Liver (tissue), 3 donors: ENCODE results near the gene CST7.

Experiments
- EGR1 ChIP-seq, 2 donors: IDR thresholded peaks; 2 replicates each; pipeline ENCODE4 v1.6.1; 2016 to 2018; ENCODE audit warnings: antibody characterized with exemption in 2 of 2, low read depth in 2 of 2
- GABPA ChIP-seq, 2 donors: IDR thresholded peaks in 1 of 2; conservative IDR thresholded peaks in 1 of 2; 2 replicates each; pipeline ENCODE4 v1.6.1; 2016; ENCODE audit warnings: antibody characterized with exemption in 2 of 2, mild to moderate bottlenecking in 1 of 2, moderate library complexity in 1 of 2
- JUND ChIP-seq, 2 donors: IDR thresholded peaks; 2 replicates each; pipeline ENCODE4 v1.6.1; 2016; ENCODE audit warnings: antibody characterized with exemption in 2 of 2
- RAD21 ChIP-seq, 2 donors: IDR thresholded peaks; 2 replicates each; pipeline ENCODE4 v1.6.1; 2016; ENCODE audit warnings: antibody characterized with exemption in 2 of 2, mild to moderate bottlenecking in 2 of 2
- SP1 ChIP-seq: IDR thresholded peaks from 2 replicates; pipeline ENCODE4 v1.6.1; 2018; ENCODE audit warnings: antibody characterized with exemption, mild to moderate bottlenecking
- TAF1 ChIP-seq: conservative IDR thresholded peaks from 2 replicates; pipeline ENCODE4 v1.6.1; 2016; ENCODE audit warnings: antibody characterized with exemption, mild to moderate bottlenecking
- TF ChIP-seq, protein P1 (sequence below): fragments of 150-350 bp; IDR thresholded peaks from 2 replicates; pipeline ENCODE4 v1.5.1; 2017; ENCODE audit warnings: improper control_type of control experiment, low read depth, low read length; ENCODE audit not compliant: missing input control
- TF ChIP-seq, protein P2 (sequence below): IDR thresholded peaks from 2 replicates; pipeline ENCODE4 v1.6.1; 2016; ENCODE audit warnings: antibody characterized with exemption
- TF ChIP-seq, protein P3 (sequence below): IDR thresholded peaks from 2 replicates; pipeline ENCODE4 v1.6.1; 2016; ENCODE audit warnings: antibody characterized with exemption
- TF ChIP-seq, protein P4 (sequence below): IDR thresholded peaks from 2 replicates; pipeline ENCODE4 v1.6.1; 2016; ENCODE audit warnings: antibody characterized with exemption, mild to moderate bottlenecking
- donor health status: healthy.
- donor health status: healthy.

- TF ChIP-seq TAF1: no peak
- TF ChIP-seq, protein P1, sequence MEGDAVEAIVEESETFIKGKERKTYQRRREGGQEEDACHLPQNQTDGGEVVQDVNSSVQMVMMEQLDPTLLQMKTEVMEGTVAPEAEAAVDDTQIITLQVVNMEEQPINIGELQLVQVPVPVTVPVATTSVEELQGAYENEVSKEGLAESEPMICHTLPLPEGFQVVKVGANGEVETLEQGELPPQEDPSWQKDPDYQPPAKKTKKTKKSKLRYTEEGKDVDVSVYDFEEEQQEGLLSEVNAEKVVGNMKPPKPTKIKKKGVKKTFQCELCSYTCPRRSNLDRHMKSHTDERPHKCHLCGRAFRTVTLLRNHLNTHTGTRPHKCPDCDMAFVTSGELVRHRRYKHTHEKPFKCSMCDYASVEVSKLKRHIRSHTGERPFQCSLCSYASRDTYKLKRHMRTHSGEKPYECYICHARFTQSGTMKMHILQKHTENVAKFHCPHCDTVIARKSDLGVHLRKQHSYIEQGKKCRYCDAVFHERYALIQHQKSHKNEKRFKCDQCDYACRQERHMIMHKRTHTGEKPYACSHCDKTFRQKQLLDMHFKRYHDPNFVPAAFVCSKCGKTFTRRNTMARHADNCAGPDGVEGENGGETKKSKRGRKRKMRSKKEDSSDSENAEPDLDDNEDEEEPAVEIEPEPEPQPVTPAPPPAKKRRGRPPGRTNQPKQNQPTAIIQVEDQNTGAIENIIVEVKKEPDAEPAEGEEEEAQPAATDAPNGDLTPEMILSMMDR: no peak
- TF ChIP-seq, protein P2, sequence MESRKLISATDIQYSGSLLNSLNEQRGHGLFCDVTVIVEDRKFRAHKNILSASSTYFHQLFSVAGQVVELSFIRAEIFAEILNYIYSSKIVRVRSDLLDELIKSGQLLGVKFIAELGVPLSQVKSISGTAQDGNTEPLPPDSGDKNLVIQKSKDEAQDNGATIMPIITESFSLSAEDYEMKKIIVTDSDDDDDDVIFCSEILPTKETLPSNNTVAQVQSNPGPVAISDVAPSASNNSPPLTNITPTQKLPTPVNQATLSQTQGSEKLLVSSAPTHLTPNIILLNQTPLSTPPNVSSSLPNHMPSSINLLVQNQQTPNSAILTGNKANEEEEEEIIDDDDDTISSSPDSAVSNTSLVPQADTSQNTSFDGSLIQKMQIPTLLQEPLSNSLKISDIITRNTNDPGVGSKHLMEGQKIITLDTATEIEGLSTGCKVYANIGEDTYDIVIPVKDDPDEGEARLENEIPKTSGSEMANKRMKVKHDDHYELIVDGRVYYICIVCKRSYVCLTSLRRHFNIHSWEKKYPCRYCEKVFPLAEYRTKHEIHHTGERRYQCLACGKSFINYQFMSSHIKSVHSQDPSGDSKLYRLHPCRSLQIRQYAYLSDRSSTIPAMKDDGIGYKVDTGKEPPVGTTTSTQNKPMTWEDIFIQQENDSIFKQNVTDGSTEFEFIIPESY: no peak
- TF ChIP-seq, protein P3, sequence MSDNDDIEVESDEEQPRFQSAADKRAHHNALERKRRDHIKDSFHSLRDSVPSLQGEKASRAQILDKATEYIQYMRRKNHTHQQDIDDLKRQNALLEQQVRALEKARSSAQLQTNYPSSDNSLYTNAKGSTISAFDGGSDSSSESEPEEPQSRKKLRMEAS: no peak
- TF ChIP-seq EGR1 (IDR thresholded peaks at IDR 0.05; ENCODE audit: low read depth in 2 of 2): no peak
- TF ChIP-seq, protein P4, sequence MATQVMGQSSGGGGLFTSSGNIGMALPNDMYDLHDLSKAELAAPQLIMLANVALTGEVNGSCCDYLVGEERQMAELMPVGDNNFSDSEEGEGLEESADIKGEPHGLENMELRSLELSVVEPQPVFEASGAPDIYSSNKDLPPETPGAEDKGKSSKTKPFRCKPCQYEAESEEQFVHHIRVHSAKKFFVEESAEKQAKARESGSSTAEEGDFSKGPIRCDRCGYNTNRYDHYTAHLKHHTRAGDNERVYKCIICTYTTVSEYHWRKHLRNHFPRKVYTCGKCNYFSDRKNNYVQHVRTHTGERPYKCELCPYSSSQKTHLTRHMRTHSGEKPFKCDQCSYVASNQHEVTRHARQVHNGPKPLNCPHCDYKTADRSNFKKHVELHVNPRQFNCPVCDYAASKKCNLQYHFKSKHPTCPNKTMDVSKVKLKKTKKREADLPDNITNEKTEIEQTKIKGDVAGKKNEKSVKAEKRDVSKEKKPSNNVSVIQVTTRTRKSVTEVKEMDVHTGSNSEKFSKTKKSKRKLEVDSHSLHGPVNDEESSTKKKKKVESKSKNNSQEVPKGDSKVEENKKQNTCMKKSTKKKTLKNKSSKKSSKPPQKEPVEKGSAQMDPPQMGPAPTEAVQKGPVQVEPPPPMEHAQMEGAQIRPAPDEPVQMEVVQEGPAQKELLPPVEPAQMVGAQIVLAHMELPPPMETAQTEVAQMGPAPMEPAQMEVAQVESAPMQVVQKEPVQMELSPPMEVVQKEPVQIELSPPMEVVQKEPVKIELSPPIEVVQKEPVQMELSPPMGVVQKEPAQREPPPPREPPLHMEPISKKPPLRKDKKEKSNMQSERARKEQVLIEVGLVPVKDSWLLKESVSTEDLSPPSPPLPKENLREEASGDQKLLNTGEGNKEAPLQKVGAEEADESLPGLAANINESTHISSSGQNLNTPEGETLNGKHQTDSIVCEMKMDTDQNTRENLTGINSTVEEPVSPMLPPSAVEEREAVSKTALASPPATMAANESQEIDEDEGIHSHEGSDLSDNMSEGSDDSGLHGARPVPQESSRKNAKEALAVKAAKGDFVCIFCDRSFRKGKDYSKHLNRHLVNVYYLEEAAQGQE: no peak
- no peak for TF ChIP-seq RAD21 (IDR thresholded peaks at IDR 0.05)
- no peak for TF ChIP-seq GABPA (IDR thresholded peaks at IDR 0.05 in 1 of 2, conservative IDR thresholded peaks at IDR 0.05 in 1 of 2)
- no peak for TF ChIP-seq SP1
- TF ChIP-seq JUND (IDR thresholded peaks at IDR 0.05): no peak
Measured at GRCh38 chr20:24934716-24935115, 14.4 kb upstream of the CST7 start.
